HG03060 (cell line): Measurements from ENCODE around the gene KIF11.
"Not testable (repeated sequence)": the region's sequence is repeated elsewhere in the genome, so short reads cannot be mapped to it uniquely, and the experiment has no call there.

Source experiments
- ATAC-seq: cut with Tn5 transposase; IDR thresholded peaks from one replicate; pipeline ENCODE4 v1.9.1; 2021; ENCODE audit warnings: low read depth, moderate number of reproducible peaks; ENCODE audit not compliant: unreplicated experiment

The KIF11 gene

DNA sequence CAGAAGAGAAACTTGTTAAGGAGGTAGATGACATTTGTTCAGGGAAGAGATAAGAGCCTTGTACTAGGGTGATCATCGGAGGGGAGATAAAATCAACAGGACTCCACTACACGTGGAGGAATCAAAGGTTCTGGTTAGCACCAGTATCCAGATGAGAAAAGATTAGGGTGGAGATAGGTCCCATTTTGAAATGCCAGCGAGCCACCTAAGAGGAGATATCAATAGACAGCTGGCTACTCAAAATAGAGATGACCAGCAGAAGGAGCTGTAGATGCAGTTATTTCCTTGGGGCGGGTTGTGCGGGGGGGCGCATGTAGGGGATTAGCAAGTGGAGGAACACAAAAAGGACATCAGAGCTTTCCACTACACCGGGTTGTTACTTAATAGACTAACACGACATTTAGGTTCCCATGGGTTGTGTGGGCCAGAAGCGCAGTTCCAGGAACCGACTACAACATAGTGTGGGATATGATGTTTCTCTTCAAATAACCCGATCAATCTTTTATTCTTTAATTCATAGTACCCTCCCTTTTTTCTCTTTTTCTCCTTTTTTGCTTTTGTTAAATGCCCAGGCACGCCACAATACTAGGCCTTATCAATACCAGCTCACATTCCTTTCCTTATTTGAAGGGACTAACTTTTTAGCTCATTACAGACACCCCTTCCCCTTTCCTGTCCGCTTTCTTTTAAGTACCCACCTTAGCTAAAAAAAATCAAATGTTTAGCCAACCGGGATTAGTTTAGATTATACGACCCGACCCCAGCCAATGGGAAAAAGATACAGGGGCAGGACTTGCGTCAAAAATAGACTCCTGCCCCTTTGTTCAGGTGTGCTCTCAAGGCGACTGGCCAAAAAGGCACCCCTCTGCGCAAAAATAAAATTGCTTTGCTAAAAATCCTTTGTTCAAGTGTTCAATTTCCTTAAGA, 2.0 kb upstream of the KIF11 start:
- no peak for ATAC-seq

DNA sequence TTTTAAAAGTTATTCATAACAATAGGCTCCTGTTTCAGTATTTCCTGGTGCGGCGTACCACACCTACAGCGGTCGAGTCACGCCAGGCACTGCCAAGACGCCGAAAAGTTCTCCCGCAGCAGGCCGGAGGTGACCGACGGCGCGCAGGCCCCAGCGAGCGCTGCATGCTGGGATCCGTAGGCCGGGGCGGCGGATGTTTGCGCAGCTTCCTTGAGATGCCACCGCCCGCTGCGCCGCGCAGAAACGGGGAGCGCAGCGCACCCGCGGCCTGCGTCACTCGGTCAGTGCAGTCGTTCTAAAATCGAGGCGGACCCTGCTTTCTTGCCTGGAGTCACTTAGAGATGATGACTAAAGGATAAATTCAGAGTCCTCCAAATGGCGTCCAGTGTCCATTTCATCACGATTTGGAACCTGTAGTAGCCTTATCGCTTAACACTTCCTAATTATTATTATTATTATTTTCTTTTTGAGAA, 1.3 kb upstream of the KIF11 start:
- peak; percentile 46 for ATAC-seq

DNA sequence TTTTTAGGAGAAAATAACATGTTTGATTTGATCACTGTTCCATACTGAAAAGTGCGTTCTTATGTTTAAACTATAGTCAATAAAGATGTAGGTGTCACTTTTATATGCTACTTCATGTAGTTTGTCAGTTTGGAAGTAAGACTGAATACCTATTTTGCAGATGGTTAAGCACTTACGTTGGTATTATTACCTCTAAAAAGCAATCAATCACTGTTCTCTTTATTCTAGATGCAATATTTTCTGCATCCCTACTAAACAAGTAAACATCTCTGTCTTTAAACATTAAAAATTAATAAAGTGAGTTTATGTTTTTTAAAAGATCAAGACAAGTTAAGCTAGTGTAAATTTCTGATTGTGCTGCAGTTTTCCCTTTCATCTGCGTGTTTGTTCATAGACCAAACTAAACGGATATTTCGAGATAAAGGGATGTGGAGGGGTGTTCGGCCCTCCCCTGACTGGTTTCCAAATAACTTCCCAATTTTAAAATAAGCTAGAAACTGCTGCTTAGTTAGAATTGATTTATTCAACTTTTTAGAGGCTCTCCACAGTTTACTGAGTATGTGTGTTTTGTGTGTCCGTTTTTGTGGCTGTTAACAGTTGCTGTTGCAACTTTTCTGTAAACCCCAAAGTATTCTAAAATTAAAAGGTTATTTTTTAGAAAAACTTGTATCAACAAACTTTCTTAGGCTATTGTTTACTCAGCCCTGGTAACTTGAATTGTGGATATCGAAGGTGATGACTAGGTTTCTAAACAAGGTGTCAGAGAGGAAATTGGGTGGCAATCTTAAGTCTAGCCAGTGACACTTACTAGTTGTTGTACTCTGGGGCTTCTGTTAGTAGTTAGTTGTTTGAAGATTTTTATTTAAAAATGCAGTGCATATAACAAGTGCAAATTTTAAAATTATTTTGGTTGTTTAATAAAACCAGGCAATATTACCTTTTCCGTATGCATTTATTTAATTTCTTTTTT, 974 bp downstream of the KIF11 start:
- no peak for ATAC-seq

DNA sequence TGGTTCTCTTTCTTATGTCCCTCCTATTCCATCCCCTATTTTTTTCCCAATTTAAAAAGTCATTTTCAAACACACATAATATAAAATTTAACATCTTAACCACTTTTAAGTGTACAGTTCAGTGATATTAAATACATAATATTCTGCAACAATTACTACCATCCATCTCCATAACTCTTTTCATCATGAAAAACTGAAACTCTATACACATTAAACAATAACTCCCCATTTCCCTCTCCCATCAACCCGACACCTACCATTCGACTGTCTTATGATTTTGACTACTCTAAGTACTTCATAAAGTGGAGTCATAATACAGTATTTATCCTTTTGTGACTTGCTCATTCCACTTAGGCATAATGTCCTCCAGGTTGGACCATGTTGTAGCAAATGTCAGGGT, 2.6 kb downstream of the KIF11 start:
- no peak for ATAC-seq

DNA sequence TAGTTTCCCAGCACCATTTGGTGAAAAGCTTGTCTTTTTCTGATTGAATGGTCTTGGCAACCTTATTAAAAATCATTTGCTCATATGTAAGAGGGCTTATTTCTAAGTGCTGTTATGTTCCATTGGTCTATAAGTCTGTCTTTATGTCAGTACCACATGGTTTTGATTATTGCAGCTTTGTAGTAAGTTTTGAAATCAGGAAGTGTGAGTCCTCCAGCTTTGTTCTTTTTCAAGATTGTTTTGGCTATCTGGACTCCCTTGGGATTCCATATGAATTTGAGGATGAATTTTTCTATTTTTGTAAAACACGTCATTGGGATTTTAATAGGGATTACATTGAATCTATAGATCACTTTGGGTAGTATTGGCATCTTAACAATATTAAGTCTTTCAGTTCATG, 5.4 kb downstream of the KIF11 start:
- ATAC-seq, result no peak

DNA sequence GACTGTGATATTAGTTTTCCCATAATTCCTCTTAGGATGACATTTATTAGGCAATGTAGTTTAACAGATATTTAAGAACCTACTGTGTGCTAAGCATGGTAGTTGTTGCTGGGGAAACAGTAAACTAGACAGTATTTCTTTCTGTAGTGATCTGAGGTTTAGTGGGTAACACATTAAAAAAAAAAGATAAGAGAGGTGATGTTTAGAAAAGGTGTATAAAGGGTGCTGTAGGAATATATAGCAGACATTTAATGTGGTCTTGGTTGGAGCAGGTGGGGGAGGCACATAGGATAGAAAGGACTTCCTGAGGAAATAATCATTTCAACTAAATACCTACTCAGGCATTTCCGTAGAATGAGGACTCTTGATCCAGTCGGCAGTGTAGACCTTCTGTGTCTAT, 11.9 kb downstream of the KIF11 start:
- no peak for ATAC-seq

DNA sequence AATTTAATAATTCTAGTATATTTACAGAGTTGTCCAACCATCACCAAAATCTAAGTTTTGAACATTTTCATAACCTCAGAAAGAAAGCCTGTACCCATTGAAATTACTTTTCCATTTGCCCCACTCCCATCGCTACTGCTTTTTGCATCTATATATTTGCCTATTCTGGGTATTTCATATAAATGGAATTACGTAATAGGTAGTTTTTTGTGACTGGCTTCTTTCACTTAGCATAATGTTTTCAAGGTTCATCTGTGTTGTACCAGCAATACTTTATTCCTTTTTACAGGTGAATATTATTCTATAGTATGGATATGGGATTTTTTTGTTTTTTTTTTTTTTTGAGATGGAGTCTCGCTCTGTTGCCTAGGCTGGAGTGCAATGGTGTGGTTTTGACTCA, 22.6 kb downstream of the KIF11 start:
- ATAC-seq, result no peak

DNA sequence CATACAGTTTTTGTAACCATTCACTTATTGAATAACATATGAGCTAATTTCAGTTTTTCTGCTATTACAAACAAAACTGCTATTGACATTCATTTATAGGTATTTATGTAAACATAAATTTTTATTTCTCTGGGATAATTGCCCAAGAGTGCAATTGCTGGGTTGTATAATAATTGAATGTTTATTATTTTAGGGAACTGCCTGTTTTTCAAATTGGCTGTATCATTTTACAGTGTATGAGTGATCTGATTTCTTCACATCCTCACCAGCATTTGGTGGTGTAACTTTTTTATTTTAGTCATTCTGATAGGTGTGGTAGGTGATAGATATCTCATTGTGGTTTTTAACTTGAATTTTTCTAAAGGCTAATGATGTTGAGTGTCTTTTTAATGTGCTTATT, 26.4 kb downstream of the KIF11 start:
- ATAC-seq, result no peak

DNA sequence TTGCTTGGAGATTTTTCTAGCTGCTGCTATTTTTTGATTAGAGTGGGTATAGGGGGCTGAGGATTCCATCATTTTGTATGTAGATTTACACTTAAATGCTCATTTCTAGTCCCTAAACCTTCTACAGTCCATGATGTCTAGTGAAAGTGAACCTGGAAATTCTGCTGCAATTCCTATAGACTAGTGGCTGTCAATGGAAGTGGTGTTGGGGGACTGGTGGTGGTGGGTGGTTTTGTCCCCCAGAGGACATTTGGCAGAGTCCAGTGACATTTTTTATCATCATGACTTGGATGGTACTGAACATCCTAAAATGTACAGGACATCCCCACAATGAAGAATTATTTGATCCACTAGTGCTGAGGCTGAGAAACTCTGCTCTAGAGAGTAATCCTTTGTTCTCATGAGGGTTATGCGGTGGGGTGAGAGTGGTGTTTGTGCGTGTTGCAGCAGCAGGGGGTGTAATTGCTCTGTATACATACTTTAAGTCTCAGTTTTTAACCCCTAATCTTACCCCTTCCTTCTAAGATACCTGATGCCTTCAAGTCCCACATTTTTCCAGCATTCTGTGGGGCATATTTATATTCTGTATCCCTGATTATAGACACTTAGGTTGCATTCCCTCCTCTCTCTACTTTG, 35.0 kb downstream of the KIF11 start:
- ATAC-seq, result no peak

DNA sequence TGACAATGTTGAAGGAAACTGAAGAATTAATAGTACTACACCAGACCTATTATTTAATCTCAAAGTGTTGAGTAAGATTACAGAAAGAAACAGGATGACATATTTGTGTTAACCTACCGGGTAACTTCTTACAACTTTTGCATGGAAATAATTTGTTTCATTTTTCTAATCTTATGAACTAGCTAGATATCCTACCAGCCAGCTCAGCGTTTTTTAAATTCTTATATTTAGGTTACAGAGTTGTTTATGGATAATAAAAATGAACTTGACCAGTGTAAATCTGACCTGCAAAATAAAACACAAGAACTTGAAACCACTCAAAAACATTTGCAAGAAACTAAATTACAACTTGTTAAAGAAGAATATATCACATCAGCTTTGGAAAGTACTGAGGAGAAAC, 37.0 kb downstream of the KIF11 start:
- no peak for ATAC-seq

DNA sequence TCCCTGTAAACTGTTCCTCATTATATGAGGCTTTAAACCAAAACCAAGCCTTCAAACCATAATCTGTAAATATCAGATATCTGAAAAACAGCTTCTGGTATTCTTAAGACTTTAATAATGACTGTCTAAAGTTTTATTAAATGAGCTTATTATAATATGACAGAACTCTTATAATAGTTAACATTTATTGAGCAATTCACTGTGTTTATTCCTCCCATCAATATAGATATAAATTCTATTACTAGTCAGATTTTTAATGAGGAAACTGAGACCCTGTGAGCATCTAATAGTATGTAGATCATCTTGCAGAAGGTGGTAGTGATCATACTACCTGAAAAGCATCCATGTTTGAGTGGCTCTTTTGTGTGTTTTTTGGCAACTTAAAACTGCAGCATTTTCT, 45.1 kb downstream of the KIF11 start:
- no peak for ATAC-seq

DNA sequence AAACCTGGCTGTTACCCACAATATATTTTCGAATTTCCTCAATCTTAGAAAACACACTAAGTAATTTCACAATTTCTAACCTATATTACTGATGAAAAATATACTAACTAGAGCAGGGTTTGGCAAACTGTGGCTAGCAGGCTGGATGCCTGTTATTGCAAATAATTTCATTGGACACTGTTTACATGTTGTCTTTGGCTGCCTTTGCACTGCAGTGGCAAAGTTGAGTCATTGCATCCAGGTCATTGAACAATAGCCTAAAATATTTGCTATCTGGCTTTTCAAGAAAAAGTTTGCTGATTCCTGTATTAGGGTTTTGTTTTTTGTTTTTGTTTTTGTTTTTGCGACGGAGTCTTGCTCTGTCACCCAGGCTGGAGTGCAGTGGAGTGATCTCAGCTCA, 47.2 kb downstream of the KIF11 start:
- no peak for ATAC-seq

DNA sequence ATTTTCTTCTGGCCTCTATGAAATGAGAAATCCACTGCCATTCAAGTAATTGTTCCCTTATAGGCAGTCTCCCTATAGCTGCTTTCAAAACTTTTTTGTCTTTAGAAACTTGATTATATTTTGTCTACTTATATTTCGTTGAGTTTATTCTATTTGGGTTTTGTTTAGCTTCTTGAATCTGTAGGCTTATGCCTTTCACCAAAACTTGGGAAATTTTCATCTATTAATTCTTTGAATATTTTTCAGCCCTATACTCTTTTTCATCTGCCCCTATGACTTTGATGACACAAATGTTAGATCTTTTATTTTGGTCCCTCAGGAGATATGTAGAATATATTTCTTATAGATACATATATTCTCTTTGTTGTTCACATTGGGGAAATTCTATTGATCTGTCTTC, 48.6 kb downstream of the KIF11 start:
- ATAC-seq, result no peak

DNA sequence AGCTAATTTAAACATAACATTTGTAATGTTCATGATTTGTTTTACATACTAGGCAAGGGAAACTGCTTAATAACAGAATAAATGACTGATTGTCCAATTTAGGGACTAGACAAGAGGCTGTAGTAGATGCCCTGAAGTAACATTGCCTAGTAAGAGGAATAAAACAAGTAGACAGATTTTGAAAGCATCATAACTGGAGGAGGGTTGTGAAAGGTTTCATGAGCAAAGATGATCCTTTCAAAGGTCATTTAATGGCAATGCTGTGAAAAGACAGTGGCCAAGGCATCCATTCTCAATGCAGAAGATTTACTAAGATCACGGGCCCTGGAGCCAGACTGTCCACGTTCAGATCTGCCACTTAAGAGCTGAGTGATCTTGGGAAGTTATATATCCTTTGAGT, 52.0 kb downstream of the KIF11 start:
- ATAC-seq, result no peak

DNA sequence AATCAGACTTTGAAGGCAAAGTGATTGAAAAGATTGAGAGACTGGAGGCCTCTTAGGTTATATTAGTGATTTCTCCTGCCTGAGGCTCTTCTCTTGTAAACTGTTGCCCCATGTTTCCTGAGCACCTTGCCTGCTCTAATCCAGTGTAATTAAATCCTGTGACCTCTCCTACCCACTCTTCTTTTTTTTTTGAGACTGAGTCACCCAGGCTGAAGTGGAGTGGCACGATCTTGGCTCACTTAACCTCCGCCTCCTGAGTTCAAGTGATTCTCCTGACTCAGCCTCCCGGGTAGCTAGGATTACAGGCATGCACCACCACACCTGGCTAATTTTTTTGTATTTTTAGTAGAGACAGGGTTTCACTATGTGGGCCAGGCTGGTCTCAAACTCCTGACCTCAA, 57.9 kb downstream of the KIF11 start:
- ATAC-seq, result not testable (repeated sequence)

DNA sequence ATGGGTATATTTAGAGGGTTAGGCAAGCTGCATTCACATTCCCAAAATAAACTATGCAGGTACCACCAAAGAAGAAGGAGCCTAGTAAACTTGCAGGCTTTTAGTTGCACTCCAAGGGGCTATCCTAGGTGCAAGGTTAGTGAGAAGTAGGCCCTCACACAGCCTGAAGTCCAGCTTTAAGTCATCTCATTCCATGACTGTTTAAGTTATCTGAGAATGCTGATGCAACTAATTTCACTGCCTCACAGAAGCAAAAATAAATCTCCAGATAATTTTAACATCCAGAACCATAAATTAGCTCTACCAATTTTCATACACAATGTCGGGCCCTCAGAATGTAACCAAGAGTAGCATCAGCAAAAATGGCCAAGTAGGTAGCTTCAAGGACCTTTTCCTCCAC, 62.5 kb downstream of the KIF11 start:
- ATAC-seq, result no peak

DNA sequence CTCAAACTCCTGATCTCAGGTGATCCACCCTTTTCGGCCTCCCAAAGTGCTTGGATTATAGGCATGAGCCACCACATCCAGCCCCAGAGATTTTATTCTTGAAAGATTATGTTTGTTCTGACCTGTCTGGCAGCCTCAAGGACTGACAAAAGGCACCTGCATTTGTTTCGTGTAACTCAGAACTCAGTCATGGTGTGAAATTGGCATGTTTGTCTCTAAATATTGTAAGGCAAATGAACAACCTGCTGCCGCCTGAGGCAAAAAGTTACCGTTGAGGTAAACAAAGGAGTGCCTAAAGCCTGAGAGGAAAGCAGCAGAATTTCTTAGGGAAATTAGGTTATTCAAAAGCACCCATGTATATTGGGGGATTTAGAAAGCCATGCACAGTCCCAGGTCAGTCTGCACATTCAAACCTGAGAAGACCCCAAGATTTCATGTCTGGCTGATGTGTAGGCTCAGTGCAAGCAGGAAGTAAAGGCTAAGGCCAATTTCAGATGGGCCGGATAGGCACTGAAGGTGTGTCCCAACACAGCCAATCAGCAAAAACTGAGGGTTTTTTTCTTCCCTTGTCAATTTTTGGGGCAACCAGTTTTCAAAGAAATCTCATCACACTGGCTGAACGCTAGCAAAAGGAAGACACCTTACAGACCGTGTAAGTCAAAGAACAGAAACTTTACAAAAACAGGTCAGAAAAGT, 63.5 kb downstream of the KIF11 start:
- no peak for ATAC-seq

DNA sequence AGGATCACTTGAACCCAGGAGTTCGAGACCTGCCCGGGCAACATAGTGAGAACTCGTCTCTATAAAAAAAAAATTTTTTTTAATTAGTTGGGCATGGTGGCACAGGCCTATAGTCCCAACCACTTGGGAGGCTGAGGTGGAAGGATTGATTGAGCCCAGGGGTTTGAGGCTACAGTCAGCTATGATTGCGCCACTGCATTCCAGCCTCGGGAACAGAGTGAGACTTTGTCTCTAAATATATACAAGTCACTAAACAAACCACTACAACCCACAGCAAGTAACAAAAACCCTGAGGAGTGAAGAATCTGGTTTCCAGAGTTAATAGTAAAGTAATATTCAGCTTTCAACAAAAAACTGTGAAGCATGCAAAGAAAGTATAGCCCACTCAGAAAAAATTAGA, 64.1 kb downstream of the KIF11 start:
- ATAC-seq, result no peak

DNA sequence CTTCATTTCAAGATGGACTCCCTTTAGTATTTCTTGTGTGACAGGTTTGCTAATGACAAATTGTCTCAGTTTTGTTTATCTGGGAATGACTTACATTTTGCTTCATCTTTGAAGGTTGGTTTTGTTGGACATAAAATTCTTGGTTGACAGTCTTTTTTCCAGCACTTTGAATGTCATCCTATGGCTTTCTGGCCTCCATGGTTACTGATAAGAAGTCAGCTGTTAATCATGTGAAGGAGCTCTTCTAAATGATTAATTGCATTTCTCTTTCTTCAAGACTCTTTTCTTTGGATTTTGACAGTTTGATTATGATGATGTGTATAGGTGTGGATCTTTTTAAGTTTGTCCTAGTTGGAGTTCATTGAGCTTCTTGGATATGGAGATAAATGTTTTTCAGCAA, 69.9 kb downstream of the KIF11 start:
- no peak for ATAC-seq

DNA sequence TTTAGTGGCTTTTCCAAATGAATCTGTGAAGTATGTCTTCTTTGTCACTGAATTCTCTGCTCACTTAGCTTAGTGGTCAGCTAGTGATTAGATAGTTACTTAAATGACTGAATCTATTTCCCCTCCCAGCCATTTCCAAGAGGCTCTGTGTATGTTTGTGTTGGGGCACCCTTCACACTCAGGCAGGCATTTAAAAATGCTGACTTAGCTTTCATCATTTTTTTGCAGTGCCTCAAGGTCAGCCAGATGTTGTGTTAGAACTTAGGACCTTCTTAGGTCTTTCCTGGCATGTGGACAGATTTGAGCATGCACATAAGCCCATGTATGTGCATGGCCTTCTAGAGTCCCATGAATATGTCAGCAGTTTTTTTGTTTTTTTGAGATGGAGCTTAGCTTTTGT, 71.4 kb downstream of the KIF11 start:
- no peak for ATAC-seq
